CD8-positive, alpha-beta memory T cell (primary cell): Measurements from ENCODE around the gene NFKBIZ. TPM values are rescaled to one million over a fixed set of nuclear protein-coding genes. Genes with fewer than 3 reads are reported as not detected.
A peak's percentile ranks its signal among the peaks of the same experiment; 100 is the strongest.
"Not testable (repeated sequence)": the region's sequence is repeated elsewhere in the genome, so short reads cannot be mapped to it uniquely, and the experiment has no call there.

ENCODE experiments used
- CTCF ChIA-PET: fragments of 350-600 bp; sonication (Branson Sonifier 250); formaldehyde crosslinking; loops from one replicate; lab custom pipeline; 2021; ENCODE audit warnings: antibody characterized with exemption; lab: Charles Lee
- POLR2A ChIA-PET: fragments of 350-600 bp; sonication (Branson Sonifier 250); formaldehyde crosslinking; loops from one replicate; lab custom pipeline; 2021; ENCODE audit warnings: antibody characterized with exemption; lab: Charles Lee
- DNase-seq, 5 donors: peaks; one replicate each; pipeline versions ENCODE4 v3.0.0 to v3.0.0-alpha.2; 2020 to 2022; ENCODE audit warnings: mixed read lengths in 1 of 5
- H3K27ac ChIP-seq: one replicate; pipeline ENCODE4 v1.7.0; 2013; ENCODE audit warnings: low read depth, mild to moderate bottlenecking, low read length, moderate library complexity
- H3K27me3 ChIP-seq: 2 replicates; pipeline ENCODE4 v1.7.0; 2013; ENCODE audit warnings: low read length, mild to moderate bottlenecking; ENCODE audit not compliant: insufficient read depth, poor library complexity, severe bottlenecking
- H3K36me3 ChIP-seq: 2 replicates; pipeline ENCODE4 v1.7.0; 2013; ENCODE audit warnings: mild to moderate bottlenecking, low read length, moderate library complexity; ENCODE audit not compliant: insufficient read depth
- H3K4me1 ChIP-seq: 2 replicates; pipeline ENCODE4 v1.7.0; 2013; ENCODE audit warnings: mild to moderate bottlenecking, low read length, moderate library complexity; ENCODE audit not compliant: insufficient read depth
- H3K4me3 ChIP-seq: 2 replicates; pipeline ENCODE4 v1.7.0; 2013; ENCODE audit warnings: mild to moderate bottlenecking, low read length
- H3K9me3 ChIP-seq: 2 replicates; pipeline ENCODE4 v1.7.0; 2013; ENCODE audit warnings: mild to moderate bottlenecking, low read length
- H3K27ac Mint-ChIP-seq, 8 donors: one replicate each; pipeline ENCODE4 v1.8.0; 2020 to 2021; ENCODE audit warnings: mixed read lengths in 8 of 8, mild to moderate bottlenecking in 6 of 8, inconsistent platforms in 3 of 8, moderate library complexity in 3 of 8
- H3K27me3 Mint-ChIP-seq, 2 donors: one replicate each; pipeline ENCODE4 v1.8.0; 2020 to 2021; ENCODE audit warnings: mixed read lengths in 2 of 2, mild to moderate bottlenecking in 1 of 2, moderate library complexity in 1 of 2
- H3K36me3 Mint-ChIP-seq, 3 donors: one replicate each; pipeline ENCODE4 v1.8.0; 2020 to 2021; ENCODE audit warnings: mixed read lengths in 3 of 3, inconsistent platforms in 1 of 3, mild to moderate bottlenecking in 1 of 3
- H3K4me1 Mint-ChIP-seq, 3 donors: one replicate each; pipeline ENCODE4 v1.8.0; 2020 to 2021; ENCODE audit warnings: mixed read lengths in 3 of 3, inconsistent platforms in 1 of 3, mild to moderate bottlenecking in 1 of 3
- H3K4me3 Mint-ChIP-seq, 7 donors: one replicate each; pipeline ENCODE4 v1.8.0; 2020 to 2021; ENCODE audit warnings: mixed read lengths in 7 of 7, mild to moderate bottlenecking in 6 of 7, moderate library complexity in 4 of 7, inconsistent platforms in 2 of 7
- H3K9me3 Mint-ChIP-seq, 5 donors: one replicate each; pipeline ENCODE4 v1.8.0; 2020 to 2022; ENCODE audit warnings: mixed read lengths in 5 of 5, mild to moderate bottlenecking in 3 of 5, moderate library complexity in 2 of 5, inconsistent platforms in 1 of 5
- polyA plus RNA-seq: library from polyadenylated mRNA; unstranded; fragments of 300-500 nt; fragmentation: Illumina TruSeq; gene quantifications from one replicate; pipeline ENCODE4 v1.2.3, GENCODE V29; 2021
- total RNA-seq, 2 experiments: library from RNA; stranded (reverse); gene quantifications; one replicate each; pipeline ENCODE4 v1.2.3, GENCODE V29; 2021

NFKBIZ gene
- total and polyA plus RNA-seq, 3 experiments from 2014 or later = 8.0 to 32.9 (median 32.3) TPM

DNA sequence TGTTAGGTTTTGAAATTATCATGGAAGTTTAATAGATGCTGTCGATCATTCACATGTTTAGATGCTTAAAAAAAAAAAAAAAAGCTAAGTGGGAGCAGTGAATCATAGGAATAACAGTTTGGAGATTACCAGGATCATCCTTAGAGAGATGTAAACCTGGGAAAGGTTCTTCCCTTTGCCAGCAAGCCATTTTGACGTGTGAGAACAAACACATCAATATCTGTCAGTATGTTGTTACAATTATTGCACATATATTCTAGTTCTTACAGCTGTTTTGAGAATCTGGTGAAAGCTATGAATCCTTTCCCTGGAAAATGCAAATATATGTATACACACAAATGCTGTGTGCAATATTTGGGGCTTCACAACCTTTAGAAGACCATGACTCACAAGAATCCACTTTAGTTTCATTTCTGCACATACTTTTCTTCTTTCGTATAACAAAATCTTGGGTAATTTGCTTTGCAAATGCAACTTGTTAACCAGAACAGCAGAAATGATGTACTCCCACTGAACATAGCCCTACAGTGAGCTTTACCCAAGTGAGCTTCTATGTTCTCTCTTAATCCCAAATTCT is 12.0 kb downstream of the NFKBIZ start:
- POLR2A ChIA-PET = no interaction called here
- Histone ChIP-seq H3K4me1 (peaks cover 11% of the 10 kb centered on the region), H3K4me3 (no peak overlapping the region), H3K27ac (no peak overlapping the region), H3K27me3 (no peaks in the 10 kb centered on the region), H3K36me3 (peaks cover 39% of the 10 kb centered on the region), H3K9me3 (no peaks in the 10 kb centered on the region)
- Mint-ChIP-seq H3K9me3 (no peaks in the 10 kb centered on the region), H3K4me1 (peaks cover 13 to 49% (median 30%) of the 10 kb centered on the region in 3 donors), H3K4me3 (no peak overlapping the region), H3K36me3 (peaks cover 24 to 60% (median 30%) of the 10 kb centered on the region in 3 donors), H3K27me3 (no peaks in the 10 kb centered on the region), H3K27ac (peak overlapping the region in 6 of 8 donors; percentile 13 to 39 (median 18))
- CTCF ChIA-PET = interaction anchor here (1.6 kb wide), 1 partner anchor 35 kb away, joined by 3 read pairs; no protein-coding TSS in a partner anchor
- no peak for DNase-seq

DNA sequence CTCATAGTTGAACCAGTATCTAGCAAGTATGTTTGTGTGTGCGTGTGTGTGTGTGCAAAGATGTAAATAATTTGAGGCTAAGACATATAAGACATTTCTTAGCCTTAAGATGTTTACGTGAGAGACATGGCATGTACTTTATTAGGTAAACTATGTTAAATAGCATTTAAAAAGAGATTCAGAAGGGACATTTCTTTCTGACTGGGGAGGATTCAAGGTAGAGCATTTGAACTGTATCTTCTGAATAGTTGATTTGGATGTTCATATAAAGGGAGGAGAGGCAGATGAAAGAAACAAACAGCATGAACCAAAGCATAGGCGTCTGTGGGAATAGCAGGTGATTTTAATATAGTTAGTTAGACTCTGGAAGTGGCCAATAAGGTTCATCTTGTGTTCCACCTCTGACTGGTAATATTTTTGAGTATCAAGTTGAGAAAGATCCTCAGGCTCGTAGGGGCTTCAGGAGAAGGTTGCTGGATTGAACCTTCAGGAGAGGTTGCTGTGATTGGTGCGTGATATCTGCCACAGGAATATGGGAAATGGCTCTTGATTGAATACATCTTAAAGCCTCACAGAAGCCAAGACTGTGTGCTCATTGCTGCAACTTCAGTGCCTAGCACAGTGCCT is 12.6 kb downstream of the NFKBIZ start:
- Mint-ChIP-seq H3K27ac (peak overlapping the region in 5 of 8 donors; percentile 18 to 39 (median 18)), H3K9me3 (no peaks in the 10 kb centered on the region), H3K4me3 (no peak overlapping the region), H3K27me3 (no peaks in the 10 kb centered on the region), H3K4me1 (peaks cover 13 to 43% (median 28%) of the 10 kb centered on the region in 3 donors), H3K36me3 (peaks cover 24 to 54% (median 26%) of the 10 kb centered on the region in 3 donors)
- Histone ChIP-seq H3K4me1 (peaks cover 9% of the 10 kb centered on the region), H3K36me3 (peaks cover 33% of the 10 kb centered on the region), H3K27ac (no peak overlapping the region), H3K4me3 (no peak overlapping the region), H3K27me3 (no peaks in the 10 kb centered on the region), H3K9me3 (no peaks in the 10 kb centered on the region)
- DNase-seq = no peak
- ChIA-PET POLR2A (no interaction called here), CTCF (interaction anchor here (1.6 kb wide), 1 partner anchor 35 kb away, joined by 3 read pairs; no protein-coding TSS in a partner anchor)

DNA sequence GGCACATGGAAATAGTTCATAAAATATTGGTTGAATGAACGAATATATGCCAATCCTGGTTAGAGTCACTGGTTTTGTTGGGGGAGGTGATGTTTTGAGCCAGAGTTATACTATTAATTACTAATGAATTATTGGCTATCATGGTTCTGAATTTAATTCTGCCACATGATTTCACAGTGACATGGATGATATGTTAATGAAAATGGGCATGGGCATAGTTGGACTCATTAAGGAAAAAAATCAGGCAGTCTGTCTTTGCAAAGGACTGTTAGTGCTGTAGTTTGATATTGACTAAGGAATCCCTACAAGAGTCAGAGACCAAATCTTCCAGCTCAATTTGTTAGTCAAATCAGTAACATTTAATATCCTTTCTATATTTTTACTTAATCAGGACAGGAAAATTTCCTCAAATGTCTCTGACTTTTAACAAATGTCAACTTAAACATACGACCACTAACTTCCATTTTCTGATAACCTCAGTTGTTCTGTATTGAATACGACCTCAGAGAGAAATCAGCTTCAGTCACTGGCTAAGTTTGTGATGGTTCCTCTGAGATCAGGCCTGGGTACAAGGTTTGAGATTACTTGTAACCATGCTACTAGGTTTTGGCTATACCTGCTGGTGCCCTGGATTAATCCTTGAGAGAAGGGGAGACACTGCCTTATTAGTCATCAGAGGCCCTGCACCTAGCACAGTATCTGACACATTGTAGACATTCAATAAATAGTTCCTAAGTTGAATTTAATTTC is 13.3 kb downstream of the NFKBIZ start:
- ChIA-PET POLR2A (no interaction called here), CTCF (no interaction called here)
- Histone ChIP-seq H3K4me1 (peaks cover 2% of the 10 kb centered on the region), H3K27me3 (no peaks in the 10 kb centered on the region), H3K9me3 (no peaks in the 10 kb centered on the region), H3K36me3 (peaks cover 26% of the 10 kb centered on the region), H3K4me3 (no peak overlapping the region), H3K27ac (no peak overlapping the region)
- H3K27ac Mint-ChIP-seq = peak overlapping the region in 2 of 8 donors; percentile 18 to 37
- peaks cover 8 to 36% (median 21%) of the 10 kb centered on the region in 3 donors for H3K4me1 Mint-ChIP-seq
- no peak overlapping the region for H3K4me3 Mint-ChIP-seq
- peaks cover 19 to 47% (median 21%) of the 10 kb centered on the region in 3 donors for H3K36me3 Mint-ChIP-seq
- H3K9me3 Mint-ChIP-seq = no peaks in the 10 kb centered on the region
- no peak for DNase-seq
- H3K27me3 Mint-ChIP-seq = no peaks in the 10 kb centered on the region

DNA sequence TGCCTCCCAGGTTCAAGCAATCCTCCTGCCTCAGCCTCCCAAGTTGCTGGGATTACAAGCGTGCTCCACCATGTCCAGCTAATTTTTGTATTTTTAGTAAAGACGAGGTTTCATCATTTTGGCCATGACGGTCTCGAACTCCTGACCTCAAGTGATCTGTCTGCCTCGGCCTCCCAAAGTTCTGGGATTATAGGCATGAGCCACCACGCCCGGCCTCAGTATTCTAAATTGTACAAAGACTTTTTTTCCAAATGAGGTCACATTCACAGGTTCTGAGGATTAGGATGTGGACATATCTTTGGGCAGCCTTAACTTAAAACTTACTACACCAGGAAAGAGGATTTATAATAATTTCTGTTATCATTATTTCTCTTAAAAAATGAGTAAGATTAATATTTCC is 15.6 kb downstream of the NFKBIZ start:
- DNase-seq, CTCF ChIA-PET, H3K4me3 Mint-ChIP-seq, H3K4me1 ChIP-seq, H3K4me3 ChIP-seq, H3K27ac ChIP-seq, H3K27ac Mint-ChIP-seq, H3K27me3 Mint-ChIP-seq, H3K27me3 ChIP-seq, H3K9me3 Mint-ChIP-seq, H3K36me3 ChIP-seq, POLR2A ChIA-PET, H3K9me3 ChIP-seq: not testable (repeated sequence)
- Mint-ChIP-seq H3K36me3 (peaks cover 4 to 24% (median 6%) of the 10 kb centered on the region in 3 donors), H3K4me1 (peaks cover 0 to 13% (median 10%) of the 10 kb centered on the region in 3 donors)

DNA sequence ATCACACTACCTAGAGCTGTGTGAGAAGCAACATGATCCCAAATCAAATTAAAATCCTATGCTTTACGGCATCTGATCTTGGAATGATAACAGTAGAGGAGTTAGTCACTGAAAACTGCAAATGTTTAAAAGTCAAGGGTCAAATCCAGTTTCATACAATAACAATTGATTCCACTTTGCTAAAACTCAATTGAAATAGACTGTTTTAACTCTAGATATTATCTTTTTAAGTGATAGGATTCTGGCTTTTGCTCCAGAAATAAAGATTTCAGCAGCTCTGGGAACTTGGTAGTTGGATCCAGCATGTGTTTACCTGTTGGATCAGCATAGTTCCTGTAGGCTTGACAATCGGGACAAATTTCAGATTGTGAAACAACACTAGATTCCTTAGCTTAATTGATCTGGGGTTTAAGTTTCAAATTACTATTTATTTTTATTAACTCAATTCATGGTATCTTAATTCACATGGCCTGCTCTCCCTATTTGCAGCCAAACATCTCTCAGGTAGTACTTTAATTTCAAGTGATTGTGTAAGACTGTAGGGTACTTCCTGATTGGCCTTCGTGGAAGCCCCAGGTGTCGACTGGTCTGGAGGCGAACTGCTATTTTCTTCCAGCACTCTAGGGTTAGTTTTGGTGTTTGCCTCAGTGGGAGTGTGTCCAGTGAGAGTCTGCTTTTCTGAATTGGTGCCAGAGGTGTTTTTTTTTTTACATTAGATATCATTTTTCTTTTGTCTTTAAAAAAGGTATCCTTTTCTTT is 16.6 kb downstream of the NFKBIZ start:
- peaks cover 2 to 16% (median 5%) of the 10 kb centered on the region in 3 donors for H3K36me3 Mint-ChIP-seq
- H3K4me1 Mint-ChIP-seq = peaks cover 0 to 11% (median 9%) of the 10 kb centered on the region in 3 donors
- no peaks in the 10 kb centered on the region for H3K27me3 Mint-ChIP-seq
- no peak overlapping the region for H3K27ac Mint-ChIP-seq
- H3K27me3 ChIP-seq = no peaks in the 10 kb centered on the region
- no peak overlapping the region for H3K4me3 ChIP-seq
- no peaks in the 10 kb centered on the region for H3K9me3 Mint-ChIP-seq
- DNase-seq = no peak
- CTCF ChIA-PET = interaction anchor here (1.0 kb wide), 1 partner anchor 30 kb away, joined by 3 read pairs; no protein-coding TSS in a partner anchor
- H3K9me3 ChIP-seq = no peaks in the 10 kb centered on the region
- no peaks in the 10 kb centered on the region for H3K4me1 ChIP-seq
- POLR2A ChIA-PET = no interaction called here
- H3K36me3 ChIP-seq = no peaks in the 10 kb centered on the region
- no peak overlapping the region for H3K27ac ChIP-seq
- no peak overlapping the region for H3K4me3 Mint-ChIP-seq

DNA sequence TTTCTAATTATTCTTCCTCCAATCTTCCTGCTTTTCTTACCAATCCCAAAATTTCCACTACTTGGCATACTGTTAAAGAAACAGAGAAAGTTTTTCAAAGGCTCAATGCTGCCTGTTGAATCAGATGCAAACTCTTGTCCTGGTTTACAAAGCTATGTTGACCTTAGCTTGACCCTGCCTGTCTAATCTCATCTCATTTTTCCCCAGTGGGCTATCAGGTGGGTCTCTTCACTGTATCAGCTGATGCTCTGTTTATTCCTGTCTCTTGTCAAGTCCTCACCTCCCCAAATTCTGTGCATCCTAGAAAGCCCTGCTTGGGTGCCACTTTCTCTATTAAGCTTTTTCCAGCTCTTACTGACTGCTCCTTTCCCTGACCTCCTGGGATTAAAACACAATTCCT is 18.2 kb downstream of the NFKBIZ start:
- H3K4me3 Mint-ChIP-seq = no peak overlapping the region
- peaks cover 0 to under 1% (median 0%) of the 10 kb centered on the region in 3 donors for H3K36me3 Mint-ChIP-seq
- Histone ChIP-seq H3K9me3 (no peaks in the 10 kb centered on the region), H3K27ac (no peak overlapping the region), H3K4me3 (no peak overlapping the region), H3K27me3 (no peaks in the 10 kb centered on the region), H3K36me3 (no peaks in the 10 kb centered on the region), H3K4me1 (no peaks in the 10 kb centered on the region)
- H3K27ac Mint-ChIP-seq = no peak overlapping the region
- no peaks in the 10 kb centered on the region for H3K9me3 Mint-ChIP-seq
- no peaks in the 10 kb centered on the region for H3K27me3 Mint-ChIP-seq
- CTCF ChIA-PET = no interaction called here
- H3K4me1 Mint-ChIP-seq = no peaks in the 10 kb centered on the region
- POLR2A ChIA-PET = no interaction called here
- DNase-seq = no peak

DNA sequence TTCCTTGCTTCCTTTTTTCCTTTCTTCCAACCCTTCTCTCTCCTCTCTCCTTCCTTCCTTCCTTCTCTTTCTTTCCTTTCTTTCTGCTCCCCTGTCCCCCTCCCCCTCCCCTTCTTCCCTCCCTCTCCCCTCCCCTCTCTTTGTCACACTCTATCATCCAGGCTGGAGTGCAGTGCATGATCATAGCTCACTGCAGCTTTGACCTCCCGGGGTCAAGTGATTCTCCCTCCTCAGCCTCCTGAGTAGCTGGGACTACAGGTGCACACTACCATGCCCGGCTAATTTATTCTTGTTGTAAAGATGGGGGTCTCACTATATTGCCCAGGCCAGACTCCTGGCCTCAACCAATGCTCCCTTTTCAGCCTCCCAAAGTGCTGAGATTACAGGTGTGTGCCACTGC is 18.7 kb downstream of the NFKBIZ start:
- CTCF ChIA-PET = no interaction called here
- POLR2A ChIA-PET = no interaction called here
- DNase-seq = no peak
- Mint-ChIP-seq H3K27ac (peak overlapping the region in 2 of 8 donors; percentile 9 to 55), H3K27me3 (no peaks in the 10 kb centered on the region), H3K36me3 (no peaks in the 10 kb centered on the region), H3K4me3 (no peak overlapping the region), H3K9me3 (no peaks in the 10 kb centered on the region), H3K4me1 (no peaks in the 10 kb centered on the region)
- no peaks in the 10 kb centered on the region for H3K27me3 ChIP-seq
- H3K4me3 ChIP-seq = no peak overlapping the region
- H3K9me3 ChIP-seq = no peaks in the 10 kb centered on the region
- H3K4me1 ChIP-seq = no peaks in the 10 kb centered on the region
- H3K27ac ChIP-seq = no peak overlapping the region
- H3K36me3 ChIP-seq = no peaks in the 10 kb centered on the region
